Activated T-cell treated with anti-CD3 and anti-CD28 coated beads, Interleukin-2, amount 50 U/mL, for 48 hours (primary cell): ENCODE measurements around the gene SLITRK1.

Experiments
- DNase-seq, 2 experiments: peaks; one replicate each; pipeline ENCODE4 v3.0.0-alpha.2; 2020

The SLITRK1 gene, protein sequence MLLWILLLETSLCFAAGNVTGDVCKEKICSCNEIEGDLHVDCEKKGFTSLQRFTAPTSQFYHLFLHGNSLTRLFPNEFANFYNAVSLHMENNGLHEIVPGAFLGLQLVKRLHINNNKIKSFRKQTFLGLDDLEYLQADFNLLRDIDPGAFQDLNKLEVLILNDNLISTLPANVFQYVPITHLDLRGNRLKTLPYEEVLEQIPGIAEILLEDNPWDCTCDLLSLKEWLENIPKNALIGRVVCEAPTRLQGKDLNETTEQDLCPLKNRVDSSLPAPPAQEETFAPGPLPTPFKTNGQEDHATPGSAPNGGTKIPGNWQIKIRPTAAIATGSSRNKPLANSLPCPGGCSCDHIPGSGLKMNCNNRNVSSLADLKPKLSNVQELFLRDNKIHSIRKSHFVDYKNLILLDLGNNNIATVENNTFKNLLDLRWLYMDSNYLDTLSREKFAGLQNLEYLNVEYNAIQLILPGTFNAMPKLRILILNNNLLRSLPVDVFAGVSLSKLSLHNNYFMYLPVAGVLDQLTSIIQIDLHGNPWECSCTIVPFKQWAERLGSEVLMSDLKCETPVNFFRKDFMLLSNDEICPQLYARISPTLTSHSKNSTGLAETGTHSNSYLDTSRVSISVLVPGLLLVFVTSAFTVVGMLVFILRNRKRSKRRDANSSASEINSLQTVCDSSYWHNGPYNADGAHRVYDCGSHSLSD

DNA sequence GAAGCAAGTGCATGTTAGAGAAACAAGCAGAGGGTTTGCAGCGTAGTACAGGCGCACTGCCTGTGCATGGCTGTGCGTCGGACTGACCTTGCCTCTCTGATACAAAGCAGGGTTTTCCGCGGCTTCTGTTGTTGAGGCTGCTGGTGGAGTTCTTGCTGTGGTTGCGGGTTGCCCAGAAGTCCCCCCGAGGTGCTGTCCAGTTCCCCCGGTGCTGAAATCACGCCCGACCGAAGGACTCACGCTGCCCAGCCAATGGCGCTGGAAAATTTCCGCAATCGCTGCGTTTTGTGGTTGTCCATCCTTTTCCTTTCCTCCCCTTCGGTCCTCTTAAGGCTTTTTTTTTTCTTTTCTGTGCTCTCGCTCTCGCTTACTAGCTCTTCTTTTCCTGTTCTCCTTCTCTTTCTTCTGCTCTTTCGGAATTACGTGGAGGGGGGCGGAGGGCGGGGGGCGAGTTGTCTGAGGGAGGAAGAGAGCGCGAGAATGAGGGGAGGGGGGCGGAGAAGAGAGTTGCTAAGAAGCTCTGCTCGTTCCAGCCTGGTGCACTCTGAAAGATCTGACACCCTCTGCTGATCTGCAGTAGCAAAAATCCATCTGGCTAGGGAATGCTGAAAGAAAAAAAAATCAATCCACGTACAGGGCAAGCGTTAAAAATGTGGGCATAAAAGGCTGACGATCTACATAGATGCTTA, at the start of gene SLITRK1:
Gene SLITRK1 (minus strand): TSS at position 558 of the 689 bp plus-strand sequence. CDS start 967 bp downstream, outside the sequence.
- peak in 1 of 2 experiments; percentile 33 for DNase-seq

DNA sequence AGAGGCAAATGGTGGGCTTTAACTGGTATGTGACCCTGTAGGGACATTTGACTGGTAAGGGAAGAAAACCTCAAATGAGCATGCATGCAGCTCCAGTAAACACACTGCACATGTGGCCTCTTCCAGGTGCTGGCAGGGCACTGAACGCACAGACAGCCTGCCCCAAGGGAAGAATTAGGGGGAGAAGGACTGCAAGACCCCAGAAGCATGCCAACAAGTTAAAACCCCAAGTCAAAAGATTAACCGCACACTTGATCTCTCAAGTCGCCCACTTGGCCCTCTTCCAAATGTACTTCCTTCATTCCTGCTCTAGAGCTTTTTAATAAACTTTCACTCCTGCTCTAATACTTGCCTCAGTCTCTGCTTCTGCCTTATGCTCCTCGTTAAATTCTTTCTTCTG, 46.9 kb upstream of the SLITRK1 start:
- DNase-seq, result no peak

DNA sequence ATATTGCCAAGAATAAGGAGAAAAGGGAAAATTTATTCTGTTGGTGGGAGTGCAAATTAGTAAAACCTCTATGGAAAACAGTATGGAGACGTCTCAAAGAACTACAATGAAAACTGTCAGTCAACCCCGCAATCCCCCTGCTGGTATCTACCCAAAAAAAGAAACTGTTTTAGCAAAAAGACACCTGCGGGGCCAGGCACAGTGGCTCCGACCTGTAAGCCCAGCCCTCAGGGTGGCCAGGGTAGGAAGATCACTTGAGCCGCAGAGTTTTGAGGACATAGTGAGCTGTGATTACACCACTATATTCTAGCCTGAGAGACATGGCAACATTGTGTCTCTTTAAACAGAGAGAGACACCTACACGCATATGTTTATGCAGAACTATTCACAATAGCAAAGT, 37.5 kb upstream of the SLITRK1 start:
- DNase-seq, result no peak

DNA sequence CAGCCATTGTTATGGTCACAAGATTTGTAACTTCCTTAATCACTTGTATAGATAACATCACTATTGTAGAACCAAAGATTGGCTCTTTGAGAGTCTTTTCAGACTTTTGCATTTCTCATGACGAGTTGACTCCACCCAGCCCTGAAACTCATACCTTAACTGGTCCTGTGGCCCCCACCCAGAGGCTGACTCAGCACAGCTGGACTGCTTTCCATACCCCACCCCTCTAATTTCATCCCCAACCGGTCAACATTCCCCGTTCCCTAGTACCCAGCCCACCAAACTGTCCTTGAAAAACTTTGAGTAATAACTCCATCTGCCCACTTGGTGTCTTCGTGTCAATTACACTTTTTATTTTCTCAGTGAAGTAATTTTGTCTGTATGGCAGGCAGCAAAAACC, 32.1 kb upstream of the SLITRK1 start:
- DNase-seq, result no peak

DNA sequence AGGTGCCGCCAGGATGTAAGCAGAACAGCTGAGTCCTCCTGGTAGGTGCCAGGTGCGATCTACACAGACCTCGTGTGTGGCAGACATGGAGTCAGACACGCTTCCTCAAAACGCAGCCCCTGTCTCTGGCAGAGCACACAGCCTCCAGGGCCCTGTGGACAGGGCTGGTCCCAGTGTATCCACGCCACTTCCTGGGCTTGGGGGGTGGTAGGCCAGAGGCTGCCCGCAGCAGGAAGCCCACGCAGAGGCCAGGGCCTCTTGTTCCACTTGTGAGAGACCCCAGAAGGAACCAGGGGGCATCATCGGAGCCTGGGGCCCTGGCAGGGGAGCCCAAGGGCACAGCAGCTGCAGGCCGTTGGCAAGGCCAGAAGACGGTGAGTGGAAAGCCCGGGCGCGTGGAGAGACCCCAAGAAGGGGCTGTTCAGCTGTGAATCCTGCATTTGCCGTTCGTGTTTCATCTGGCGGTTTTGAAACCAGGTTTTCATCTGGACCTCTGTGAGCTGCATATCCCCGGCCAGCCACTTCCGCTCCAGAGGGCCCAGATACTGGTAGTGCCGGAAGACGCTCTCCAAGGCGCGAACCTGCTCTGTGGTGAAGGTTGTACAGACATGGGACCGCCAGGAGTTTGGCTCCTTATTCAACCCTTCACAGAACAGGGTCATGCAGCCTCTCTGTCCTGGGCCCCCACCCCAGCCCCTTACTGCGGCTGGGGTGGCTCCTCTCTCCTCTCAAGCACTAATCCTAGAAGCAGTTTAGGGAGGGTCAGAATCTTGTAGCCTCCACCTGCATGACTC, 25.1 kb upstream of the SLITRK1 start:
- DNase-seq, result no peak

DNA sequence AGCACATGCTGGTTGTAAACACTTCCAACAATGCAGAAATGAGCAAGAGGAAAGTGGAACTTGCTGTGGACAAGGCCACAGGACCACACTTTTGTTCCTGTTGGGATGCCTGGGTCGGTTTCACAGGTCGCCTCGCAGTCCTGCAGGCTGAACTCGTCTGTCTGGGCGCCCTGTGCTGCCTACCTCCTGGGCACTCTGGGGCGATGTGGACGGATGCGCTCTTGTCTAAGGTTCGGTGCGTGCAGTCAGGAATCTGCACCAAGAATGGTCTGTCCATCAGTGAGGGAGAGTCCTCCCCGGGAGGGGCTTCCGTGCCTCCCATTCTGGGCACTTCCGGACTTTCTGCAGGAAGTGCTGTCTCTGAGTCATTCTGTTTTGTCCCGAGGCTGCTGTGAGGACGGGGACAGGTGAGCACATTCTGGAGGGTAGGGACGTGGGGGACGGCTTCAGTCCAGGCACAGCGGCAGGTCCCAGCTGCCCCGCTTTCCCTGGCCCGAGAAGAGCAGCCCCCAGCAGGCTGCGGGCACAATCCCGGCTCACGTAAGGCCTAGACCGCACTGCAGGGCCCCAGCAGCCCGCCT, 24.1 kb upstream of the SLITRK1 start:
- no peak for DNase-seq

DNA sequence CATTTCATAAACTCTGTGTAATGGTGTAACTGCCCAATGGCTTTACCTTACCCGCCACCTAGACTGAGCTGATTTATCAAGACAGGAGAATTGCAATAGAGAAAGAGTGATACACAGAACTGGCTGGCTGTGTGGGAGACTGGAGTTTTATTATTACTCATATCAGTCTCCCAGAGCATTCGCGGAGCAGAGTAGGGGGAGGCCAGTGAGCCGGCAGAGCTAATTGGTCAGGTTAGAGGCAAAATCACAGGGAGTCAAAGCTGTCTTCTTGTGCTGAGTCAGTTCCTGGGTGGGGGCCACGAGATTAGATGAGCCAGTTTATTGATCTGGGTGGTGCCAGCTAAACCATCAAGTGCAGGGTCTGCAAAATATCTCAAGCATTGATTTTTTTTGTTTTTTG, 23.4 kb upstream of the SLITRK1 start:
- DNase-seq, result no peak

DNA sequence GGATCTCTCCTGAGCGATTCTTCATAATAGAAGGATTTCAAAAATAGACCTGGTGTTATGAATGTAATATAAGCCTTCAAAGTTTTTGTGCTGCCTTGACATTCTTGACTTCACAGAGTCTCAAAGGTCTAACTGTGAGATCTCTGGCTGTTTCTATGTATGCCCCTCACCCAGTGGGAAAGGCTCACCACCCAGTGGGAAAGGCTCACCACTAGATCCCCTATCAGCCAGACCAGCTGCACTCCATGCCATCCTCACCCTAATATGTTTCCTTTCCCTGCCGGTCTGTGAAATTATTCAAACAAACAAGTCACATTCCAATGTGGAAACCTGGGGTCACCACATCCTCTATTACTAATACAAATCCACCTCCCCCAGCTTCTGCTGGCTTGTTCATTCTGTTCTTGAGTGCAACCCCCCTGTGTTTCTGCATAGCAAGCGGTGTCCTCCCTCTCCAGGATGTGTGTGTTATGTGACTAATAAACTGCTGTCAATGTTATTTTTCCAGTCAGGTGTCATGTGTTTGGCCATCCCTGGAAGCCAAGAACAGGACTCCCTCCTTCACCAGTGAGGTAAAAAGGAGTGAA, 13.8 kb upstream of the SLITRK1 start:
- DNase-seq, result no peak

DNA sequence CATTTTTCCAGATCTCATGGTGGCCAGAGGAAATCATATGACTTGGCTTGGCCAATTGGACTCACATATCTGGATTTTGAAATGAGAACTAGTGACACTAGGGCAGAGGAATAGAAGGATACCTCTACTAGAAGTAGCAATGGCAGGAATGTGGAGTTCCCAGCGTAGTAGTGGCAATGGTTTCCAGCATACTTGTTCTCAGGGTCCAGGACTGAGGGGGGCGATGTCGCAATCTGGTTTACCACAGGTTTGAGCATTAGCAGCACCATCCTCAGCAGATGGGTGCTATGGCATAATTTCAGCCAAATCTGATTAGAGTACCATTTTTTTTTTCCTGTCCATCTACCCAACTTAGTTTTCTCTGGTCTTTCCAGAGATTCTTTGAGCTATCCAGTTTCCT, 8.1 kb upstream of the SLITRK1 start:
- no peak for DNase-seq

DNA sequence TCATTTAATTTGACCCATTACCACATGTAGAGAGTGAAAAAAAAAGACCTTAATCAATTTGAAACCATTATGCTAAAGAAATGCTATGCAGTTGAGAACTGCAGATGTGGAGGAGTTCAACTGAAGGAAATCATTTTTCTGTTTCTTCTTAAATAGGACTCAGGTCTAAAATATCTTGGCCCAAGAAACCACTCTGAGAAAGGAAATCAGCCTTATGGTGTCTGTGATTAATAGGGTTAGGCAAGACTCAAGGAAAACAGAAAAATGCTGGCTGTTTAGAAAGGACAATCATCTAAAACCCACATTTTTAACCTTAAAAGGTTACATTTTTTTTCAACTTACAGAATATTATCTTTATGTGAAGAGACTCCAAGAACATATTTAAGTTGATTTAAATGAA, 1.9 kb upstream of the SLITRK1 start:
- no peak for DNase-seq

DNA sequence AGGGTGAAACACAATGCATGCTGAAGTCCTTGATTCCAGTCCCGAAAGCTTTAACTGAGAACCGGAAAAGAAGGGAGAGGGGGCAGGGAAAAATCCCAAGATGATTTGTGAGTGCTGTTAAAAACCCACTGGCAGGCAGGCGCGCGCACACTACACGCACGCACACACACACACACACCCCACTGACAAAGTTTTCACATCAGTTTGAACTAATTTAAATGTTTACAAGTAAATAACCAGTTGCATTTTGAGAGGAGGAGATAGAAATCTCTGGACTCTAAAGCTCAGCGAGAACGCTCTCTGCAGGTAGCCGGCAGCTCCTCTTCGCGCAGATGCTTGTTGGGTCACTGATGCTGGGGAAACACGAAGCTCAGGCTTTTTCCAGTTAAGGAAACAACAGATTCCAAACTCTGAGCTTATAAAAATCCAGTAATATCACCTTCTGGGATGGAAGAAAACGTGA, 818 bp upstream of the SLITRK1 start:
- DNase-seq, result no peak

DNA sequence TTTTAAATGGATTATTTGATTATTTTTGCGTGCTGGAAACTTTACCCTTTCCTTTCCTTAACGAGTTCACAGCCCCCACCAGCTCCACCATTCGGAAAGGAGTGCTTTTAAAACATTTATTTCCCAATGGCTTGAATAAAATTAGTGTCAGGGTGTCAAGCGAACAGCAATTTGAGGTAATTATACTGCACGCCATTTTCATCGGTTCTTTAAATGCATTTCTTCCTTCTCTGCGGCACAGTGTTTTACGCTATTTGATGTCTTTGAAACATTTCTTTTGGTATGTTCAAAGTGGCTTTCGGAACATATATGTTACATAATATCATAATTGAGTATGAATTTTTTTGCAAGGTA, 309 bp upstream of the SLITRK1 start:
- no peak for DNase-seq

DNA sequence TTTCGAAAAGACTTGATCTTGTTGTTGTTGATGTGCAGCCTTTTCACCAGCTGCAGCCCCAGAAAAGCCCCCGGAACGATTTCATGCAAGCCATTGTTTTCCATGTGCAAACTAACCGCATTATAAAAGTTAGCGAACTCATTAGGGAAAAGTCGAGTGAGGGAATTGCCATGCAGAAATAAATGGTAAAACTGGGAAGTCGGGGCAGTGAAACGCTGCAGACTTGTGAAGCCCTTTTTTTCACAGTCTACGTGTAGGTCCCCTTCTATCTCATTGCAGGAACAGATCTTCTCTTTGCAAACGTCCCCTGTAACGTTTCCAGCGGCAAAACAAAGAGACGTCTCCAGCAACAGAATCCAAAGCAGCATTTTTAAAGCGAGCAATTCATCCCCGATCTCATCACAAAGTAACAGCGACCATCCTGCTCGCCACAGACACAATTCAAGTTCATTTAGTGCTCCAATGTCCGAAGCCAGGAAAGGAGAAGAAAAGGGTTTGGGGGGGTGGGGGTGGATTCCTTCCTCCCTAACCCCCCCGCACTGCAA, 1.1 kb downstream of the SLITRK1 start:
- no peak for DNase-seq

DNA sequence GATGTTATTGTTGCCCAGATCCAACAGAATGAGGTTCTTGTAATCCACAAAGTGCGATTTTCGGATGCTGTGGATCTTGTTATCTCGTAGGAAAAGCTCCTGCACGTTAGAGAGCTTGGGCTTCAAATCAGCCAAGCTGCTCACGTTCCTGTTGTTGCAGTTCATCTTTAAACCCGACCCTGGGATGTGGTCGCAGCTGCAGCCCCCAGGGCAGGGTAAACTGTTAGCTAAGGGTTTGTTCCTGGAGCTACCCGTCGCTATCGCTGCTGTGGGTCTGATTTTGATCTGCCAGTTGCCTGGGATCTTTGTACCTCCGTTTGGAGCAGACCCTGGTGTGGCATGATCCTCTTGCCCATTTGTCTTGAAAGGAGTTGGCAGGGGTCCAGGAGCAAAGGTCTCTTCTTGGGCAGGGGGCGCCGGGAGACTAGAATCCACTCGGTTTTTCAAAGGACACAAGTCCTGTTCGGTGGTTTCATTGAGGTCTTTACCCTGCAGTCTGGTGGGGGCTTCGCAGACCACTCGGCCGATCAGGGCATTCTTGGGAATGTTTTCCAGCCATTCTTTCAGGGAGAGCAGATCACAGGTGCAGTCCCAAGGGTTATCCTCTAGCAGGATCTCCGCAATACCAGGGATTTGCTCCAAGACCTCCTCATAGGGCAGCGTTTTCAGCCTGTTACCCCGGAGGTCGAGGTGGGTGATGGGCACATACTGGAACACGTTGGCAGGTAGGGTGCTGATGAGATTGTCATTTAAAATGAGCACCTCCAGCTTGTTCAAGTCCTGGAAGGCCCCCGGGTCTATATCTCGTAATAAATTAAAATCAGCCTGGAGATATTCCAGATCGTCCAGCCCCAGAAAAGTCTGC, 1.8 kb downstream of the SLITRK1 start:
- DNase-seq, result no peak

DNA sequence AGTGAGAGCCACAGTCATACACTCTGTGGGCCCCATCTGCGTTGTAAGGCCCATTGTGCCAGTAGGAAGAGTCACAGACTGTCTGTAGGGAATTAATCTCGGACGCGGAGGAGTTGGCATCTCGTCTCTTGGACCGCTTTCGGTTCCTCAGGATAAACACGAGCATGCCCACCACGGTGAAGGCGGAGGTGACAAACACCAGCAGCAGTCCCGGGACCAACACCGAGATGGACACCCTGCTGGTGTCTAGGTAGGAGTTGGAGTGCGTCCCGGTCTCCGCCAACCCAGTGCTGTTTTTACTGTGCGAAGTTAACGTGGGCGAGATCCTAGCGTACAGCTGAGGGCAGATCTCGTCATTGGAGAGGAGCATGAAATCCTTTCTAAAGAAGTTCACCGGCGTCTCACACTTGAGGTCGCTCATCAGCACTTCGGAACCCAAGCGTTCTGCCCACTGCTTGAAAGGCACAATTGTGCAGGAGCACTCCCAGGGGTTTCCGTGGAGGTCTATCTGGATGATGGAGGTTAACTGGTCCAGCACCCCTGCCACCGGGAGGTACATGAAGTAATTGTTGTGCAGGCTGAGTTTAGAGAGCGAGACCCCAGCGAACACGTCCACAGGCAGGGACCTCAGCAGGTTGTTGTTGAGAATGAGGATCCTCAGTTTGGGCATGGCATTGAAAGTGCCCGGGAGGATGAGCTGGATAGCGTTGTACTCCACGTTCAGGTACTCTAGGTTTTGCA, 2.7 kb downstream of the SLITRK1 start:
- no peak for DNase-seq

DNA sequence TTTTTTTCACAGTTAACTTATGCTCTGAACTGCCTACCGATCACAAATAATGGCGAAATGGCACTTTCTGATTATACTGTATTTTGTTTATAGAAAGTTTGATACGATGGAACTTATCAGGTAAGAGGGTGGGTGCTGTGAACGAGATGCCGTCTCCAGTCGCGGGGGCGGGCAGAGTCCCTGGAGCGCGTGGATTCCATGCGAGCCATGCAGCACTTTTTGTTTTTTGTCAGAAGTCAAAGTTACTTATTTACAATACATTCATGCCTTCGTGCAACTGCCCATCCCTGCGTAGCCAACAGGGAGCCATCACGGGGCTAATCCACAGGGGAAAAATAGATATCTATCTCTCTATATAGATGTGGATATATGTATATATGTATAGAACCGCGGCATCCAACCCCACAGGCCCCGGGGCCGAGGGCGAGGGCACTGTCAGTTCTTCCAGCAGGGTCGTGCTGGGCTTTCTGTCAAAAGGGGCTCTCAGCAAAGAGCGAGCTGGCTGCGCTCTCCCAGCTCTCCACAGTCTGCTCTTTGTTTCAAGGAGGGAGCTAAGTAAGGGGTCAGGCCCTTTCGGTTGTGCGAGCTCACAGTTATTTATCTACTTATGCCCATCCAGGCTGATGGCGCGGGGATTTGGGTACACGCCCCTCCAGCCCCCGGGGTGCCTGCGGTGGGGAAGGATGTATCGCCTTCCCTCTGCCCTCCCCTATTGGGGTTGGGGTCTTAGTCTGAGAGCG, 3.4 kb downstream of the SLITRK1 start:
- no peak for DNase-seq

DNA sequence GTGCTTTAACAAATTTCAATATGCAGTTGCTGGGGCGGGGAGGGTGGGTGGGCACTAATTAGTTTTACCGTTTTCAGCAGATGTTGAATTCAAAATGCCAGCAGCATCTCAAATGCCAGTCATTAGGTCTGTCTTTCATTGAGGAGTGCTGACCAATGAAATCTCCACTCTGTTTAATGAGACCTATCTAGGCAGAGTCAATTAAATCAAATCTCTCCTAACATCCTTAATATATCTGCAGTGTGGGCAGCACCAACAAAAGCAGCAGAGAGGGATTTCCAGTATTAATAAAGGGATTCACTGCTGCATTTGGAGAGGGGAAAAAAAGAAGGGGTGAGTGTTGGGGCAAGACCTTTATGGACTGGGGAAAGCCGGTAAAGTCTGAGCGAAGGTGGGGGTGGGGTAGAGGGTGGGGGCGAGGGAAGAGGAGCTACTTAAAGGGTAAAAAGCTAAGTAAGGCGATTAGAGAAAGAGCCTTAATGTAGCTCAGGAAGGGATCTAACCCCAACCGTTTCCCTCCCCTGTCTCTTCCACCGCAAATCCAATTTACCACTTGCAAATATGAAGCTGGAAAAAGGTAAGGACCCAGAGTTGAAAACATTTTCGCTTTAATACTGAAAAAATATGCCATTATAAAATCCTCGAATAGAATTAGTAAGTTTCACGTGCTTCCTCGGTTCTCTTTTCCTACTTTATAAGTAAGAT, 4.5 kb downstream of the SLITRK1 start:
- no peak for DNase-seq

DNA sequence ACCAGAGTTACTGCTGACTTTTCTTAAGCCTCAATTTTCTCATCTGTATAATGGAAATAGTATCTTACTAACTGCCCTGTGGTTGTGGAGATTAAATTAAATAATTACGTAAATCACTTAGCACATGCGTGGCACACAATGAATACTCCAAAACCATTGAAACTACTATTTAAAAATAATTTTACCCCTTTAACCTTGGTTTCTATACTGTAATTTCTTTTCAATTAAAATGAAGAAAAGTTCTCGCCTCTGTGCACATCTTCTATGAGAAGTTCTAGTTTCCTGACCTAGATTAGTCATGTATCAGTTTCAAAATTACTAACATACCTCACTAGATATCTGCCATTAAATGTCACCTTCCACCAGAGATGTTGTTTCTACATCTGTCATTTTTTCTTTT, 5.7 kb downstream of the SLITRK1 start:
- no peak for DNase-seq

DNA sequence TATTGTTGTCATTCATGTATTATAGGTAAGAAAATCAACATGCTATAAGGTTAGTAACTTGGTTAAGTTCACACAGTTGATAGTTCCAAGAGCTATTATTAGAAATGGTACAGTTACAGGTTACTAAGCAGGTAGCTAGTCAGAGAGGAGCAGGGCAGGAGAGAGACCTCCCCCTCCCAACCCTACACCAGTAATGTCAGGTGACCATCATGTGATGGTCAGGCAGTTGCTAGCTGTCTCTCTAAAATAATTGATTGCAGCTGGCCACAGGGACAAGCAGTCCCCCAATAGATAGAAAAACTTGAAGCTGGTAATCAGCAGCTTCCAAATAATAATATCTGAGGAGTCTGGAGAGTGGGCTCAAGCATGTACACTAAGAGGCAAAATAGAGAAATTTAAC, 14.6 kb downstream of the SLITRK1 start:
- DNase-seq, result no peak
